Ovary (tissue), 9 donors: ENCODE data around the gene IP6K1. TPM values are rescaled to one million over a fixed set of nuclear protein-coding genes. Genes with fewer than 3 reads are reported as not detected.

Source experiments
- DNase-seq, 5 donors: peaks; one replicate each; pipeline ENCODE4 v3.0.0-alpha.2; 2019 to 2020
- H3K27ac ChIP-seq, 2 donors: fragments of 200-600 bp; one replicate each; pipeline versions ENCODE4 v1.5.1 to v1.8.0; 2019 to 2022
- H3K27me3 ChIP-seq: fragments of 200-600 bp; one replicate; pipeline ENCODE4 v1.8.0; 2022
- H3K36me3 ChIP-seq: fragments of 200-600 bp; sonication (generic); one replicate; pipeline ENCODE4 v1.5.1; 2019
- H3K4me1 ChIP-seq: one replicate; pipeline ENCODE4 v1.8.1; 2013; ENCODE audit warnings: mild to moderate bottlenecking, moderate library complexity; ENCODE audit not compliant: insufficient read depth
- H3K4me3 ChIP-seq: fragments of 200-600 bp; sonication (generic); one replicate; pipeline ENCODE4 v1.5.1; 2017
- H3K9me3 ChIP-seq, 2 donors: fragments of 200-600 bp in 1 of 2; sonication (generic) in 1 of 2; one replicate each; pipeline versions ENCODE4 v1.5.1 to v1.8.1; 2013 to 2019; ENCODE audit warnings: mild to moderate bottlenecking in 1 of 2, moderate library complexity in 1 of 2
- CTCF ChIP-seq, 3 donors: fragments of 450-650 bp in 2 of 3; fragments of 200-600 bp in 1 of 3; IDR thresholded peaks; one replicate each; pipeline versions ENCODE4 v1.5.1 to v1.8.0; 2016 to 2022; ENCODE audit warnings: antibody characterized with exemption in 3 of 3, mild to moderate bottlenecking in 1 of 3
- EP300 ChIP-seq: sonication (generic); formaldehyde crosslinking; IDR thresholded peaks from one replicate; pipeline ENCODE4 v1.6.1; 2017; ENCODE audit warnings: antibody characterized with exemption
- POLR2A ChIP-seq: fragments of 450-650 bp; IDR thresholded peaks from one replicate; pipeline ENCODE4 v1.6.1; 2017; ENCODE audit warnings: antibody characterized with exemption, mild to moderate bottlenecking, moderate library complexity
- WGBS, 3 donors: extraction: QIAGEN DNeasy Blood & Tissue Kit in 1 of 3; methylation state at CpG; one replicate each; pipeline versions ENCODE4 v1.1.5 to v1.1.7; 2013 to 2017; 5-methylcytosine and 5-hydroxymethylcytosine counted together
- intact Hi-C, 4 donors: fragments of 100-400 bp; cut with DNase I; formaldehyde crosslinking; loops; one replicate each; pipeline versions ENCODE4 v1.11.0 to v1.15.1; 2022 to 2023
- polyA plus RNA-seq, 2 donors: library from polyadenylated mRNA; stranded (reverse); fragments of 200-250 nt in 1 of 2; fragments of 350-450 nt in 1 of 2; fragmentation: Illumina TruSeq in 1 of 2; extraction: RNeasy Lipid Tissue Mini Kit (QIAGEN cat#74804) in 1 of 2; gene quantifications; one replicate each; pipeline ENCODE4 v1.2.3, GENCODE V29; 2013 to 2014
- total RNA-seq, 7 donors: library from RNA; depleted of rRNA in 2 of 7; stranded (reverse); fragments of >200 nt in 2 of 7; fragmentation: NEBNext Ultra II Directional in 3 of 7; extraction: Animal tissue kit (Norgen Biotek cat#: 25700) in 3 of 7; gene quantifications; one replicate each; pipeline versions ENCODE4 v1.1.0 to v1.2.4, GENCODE V29; 2016 to 2023
- donor health status: DM: no; HTN: no; CAD: no; lungs with moderate emphysema.
- donor health status: DM: no; HTN: no; CAD: no.
- donor health status: Bipolar disorder and iron deficiency.
- donor health status: DM: yes; HTN: yes; CAD: no.
- donor health status: DM: no; HTN: no; CAD: no.
- donor health status: DM: yes; HTN: yes; CAD: no.

Gene IP6K1
- total and polyA plus RNA-seq, 9 donors = 27.9 to 52.4 (median 47.0) TPM

GRCh38 chr3:49711489-49711888 is 74.9 kb downstream of the IP6K1 start:
- H3K36me3 ChIP-seq = no peaks in the 10 kb centered on the region
- no peak overlapping the region for H3K4me3 ChIP-seq
- no peak for DNase-seq
- 92 to 97% (median 97%) methylated on average over 5 of the region's 5 CpGs for WGBS, 3 donors
- no peaks in the 10 kb centered on the region for H3K27me3 ChIP-seq
- H3K27ac ChIP-seq = no peak overlapping the region
- TF ChIP-seq EP300 = no peak
- no peak for TF ChIP-seq CTCF (IDR thresholded peaks at IDR 0.05)
- TF ChIP-seq POLR2A = no peak
- intact Hi-C loops = loop anchor here in 1 of 4 donors (10.0 kb wide), 1 partner anchor 133 kb away; no protein-coding TSS in a partner anchor
- no peaks in the 10 kb centered on the region for H3K9me3 ChIP-seq
- no peaks in the 10 kb centered on the region for H3K4me1 ChIP-seq

GRCh38 chr3:49709852-49710251 is 76.5 kb downstream of the IP6K1 start:
- Histone ChIP-seq H3K27ac (no peak overlapping the region), H3K36me3 (no peaks in the 10 kb centered on the region), H3K4me1 (no peaks in the 10 kb centered on the region), H3K9me3 (no peaks in the 10 kb centered on the region), H3K4me3 (no peak overlapping the region), H3K27me3 (no peaks in the 10 kb centered on the region)
- 93 to 97% (median 94%) methylated on average over 8 of the region's 8 CpGs for WGBS, 3 donors
- DNase-seq = no peak
- intact Hi-C loops = loop anchor here in 1 of 4 donors (10.0 kb wide), 2 partner anchors 135 to 195 kb away; partner anchors contain the start of gene MST1R
- no peak for TF ChIP-seq CTCF (IDR thresholded peaks at IDR 0.05)
- TF ChIP-seq POLR2A = no peak
- TF ChIP-seq EP300 = no peak

GRCh38 chr3:49707113-49707480 is 79.2 kb downstream of the IP6K1 start:
- no peak for TF ChIP-seq CTCF (IDR thresholded peaks at IDR 0.05)
- TF ChIP-seq POLR2A = no peak
- no peak for TF ChIP-seq EP300
- intact Hi-C loops = loop anchor here in 1 of 4 donors (10.0 kb wide), 1 partner anchor 198 kb away; the partner anchor contains the start of gene MST1R
- DNase-seq = no peak
- Histone ChIP-seq H3K36me3 (no peaks in the 10 kb centered on the region), H3K4me1 (no peaks in the 10 kb centered on the region), H3K4me3 (no peak overlapping the region), H3K27ac (no peak overlapping the region), H3K27me3 (no peaks in the 10 kb centered on the region), H3K9me3 (no peaks in the 10 kb centered on the region)
- 49 to 56% (median 56%) methylated on average over 4 of the region's 4 CpGs for WGBS, 3 donors

- no peak for DNase-seq
- no peaks in the 10 kb centered on the region for H3K4me1 ChIP-seq
- no peaks in the 10 kb centered on the region for H3K9me3 ChIP-seq
- no peak overlapping the region for H3K4me3 ChIP-seq
- no peak for TF ChIP-seq EP300
- H3K27ac ChIP-seq = no peak overlapping the region
- intact Hi-C loops = loop anchor here in 1 of 4 donors (10.0 kb wide), 1 partner anchor 198 kb away; the partner anchor contains the start of gene MST1R
- 79 to 81% (median 80%) methylated on average over 9 of the region's 9 CpGs for WGBS, 3 donors
- H3K36me3 ChIP-seq = no peaks in the 10 kb centered on the region
- no peaks in the 10 kb centered on the region for H3K27me3 ChIP-seq
Measured at GRCh38 chr3:49706456-49707112, 79.8 kb downstream of the IP6K1 start.

- Histone ChIP-seq H3K27me3 (no peaks in the 10 kb centered on the region), H3K4me1 (no peaks in the 10 kb centered on the region), H3K4me3 (no peak overlapping the region), H3K36me3 (no peaks in the 10 kb centered on the region), H3K9me3 (no peaks in the 10 kb centered on the region), H3K27ac (no peak overlapping the region)
- 85 to 88% (median 86%) methylated on average over 14 to 17 of the region's 17 CpGs for WGBS, 3 donors
- no peak for DNase-seq
- TF ChIP-seq POLR2A (no peak), EP300 (no peak), CTCF (IDR thresholded peaks at IDR 0.05) (no peak)
- intact Hi-C loops = loop anchor here in 1 of 4 donors (10.0 kb wide), 1 partner anchor 199 kb away; the partner anchor contains the start of gene MST1R
Measured at GRCh38 chr3:49705390-49705960, 80.9 kb downstream of the IP6K1 start.
